K562 (cell line): ENCODE data around the gene B4GALNT3.

Source experiments
- CEBPB ChIP-seq: fragments of 450-650 bp; IDR thresholded peaks from 2 replicates; pipeline ENCODE4 v1.6.1; 2016; ENCODE audit warnings: missing genetic modification characterization, missing compliant biosample characterization
- CTCF ChIP-seq, 3 experiments: IDR thresholded peaks in 2 of 3; conservative IDR thresholded peaks in 1 of 3; 2 replicates each; pipeline ENCODE4 v1.5.1; 2011 to 2012; ENCODE audit warnings: low read length in 3 of 3, mild to moderate bottlenecking in 3 of 3, control low read depth in 2 of 3, improper control_type of control experiment in 1 of 3, inconsistent platforms in 1 of 3, low read depth in 1 of 3, mixed read lengths in 1 of 3, moderate library complexity in 1 of 3; ENCODE audit not compliant: insufficient read depth in 2 of 3
- DIDO1 ChIP-seq: fragments of 450-650 bp; IDR thresholded peaks from 2 replicates; pipeline ENCODE4 v1.6.1; 2016; ENCODE audit warnings: low read depth, missing biosample characterization, missing genetic modification characterization
- EZH2 ChIP-seq: IDR thresholded peaks from 2 replicates; pipeline ENCODE4 v1.6.1; 2012; ENCODE audit warnings: low read depth, mild to moderate bottlenecking, inconsistent platforms, low read length, borderline replicate concordance
- FOXP1 ChIP-seq: sonication (generic); formaldehyde crosslinking; IDR thresholded peaks from 2 replicates; pipeline ENCODE4 v1.8.0; 2022; ENCODE audit warnings: mild to moderate bottlenecking, missing genetic modification reagents
- MAX ChIP-seq: sonication (generic); formaldehyde crosslinking; IDR thresholded peaks from 2 replicates; pipeline ENCODE4 v1.9.0; 2022; ENCODE audit warnings: mild to moderate bottlenecking, missing genetic modification reagents
- NFE2 ChIP-seq: IDR thresholded peaks from 2 replicates; pipeline ENCODE4 v1.6.1; 2014; ENCODE audit warnings: antibody characterized with exemption, low read depth
- NR3C1 ChIP-seq: sonication (generic); formaldehyde crosslinking; IDR thresholded peaks from 2 replicates; pipeline ENCODE4 v1.8.1; 2022; ENCODE audit warnings: missing genetic modification reagents
- YY1 ChIP-seq, 3 experiments: IDR thresholded peaks; 2 replicates each; pipeline ENCODE4 v1.6.1; 2011; ENCODE audit warnings: low read length in 2 of 3, mild to moderate bottlenecking in 2 of 3, moderate library complexity in 2 of 3, borderline replicate concordance in 1 of 3, control low read depth in 1 of 3, low read depth in 1 of 3; ENCODE audit not compliant: insufficient read depth in 3 of 3, insufficient replicate concordance in 2 of 3, control insufficient read depth in 1 of 3, insufficient read length in 1 of 3; ENCODE audit errors: extremely low read depth in 1 of 3

- TF ChIP-seq FOXP1 (CRISPR knock-in tag) (no peak), CTCF (IDR thresholded peaks at IDR 0.05 in 2 of 3, conservative IDR thresholded peaks at IDR 0.05 in 1 of 3; ENCODE audit: insufficient read depth in 2 of 3, low read depth in 1 of 3, low read length in 3 of 3) (no peak), NR3C1 (CRISPR knock-in tag) (no peak), YY1 (IDR thresholded peaks at IDR 0.05; ENCODE audit: borderline replicate concordance in 1 of 3, control insufficient read depth in 1 of 3, extremely low read depth in 1 of 3, insufficient read depth in 3 of 3, insufficient read length in 1 of 3, insufficient replicate concordance in 2 of 3, low read depth in 1 of 3, low read length in 2 of 3) (no peak), MAX (CRISPR knock-in tag) (no peak), NFE2 (no peak), EZH2 (no peak), CEBPB (tag) (no peak), DIDO1 (tag) (no peak)
Measured at GRCh38 chr12:535396-535795, 75.7 kb downstream of the B4GALNT3 start.
